Lung (tissue), 12 donors: ENCODE measurements around the gene ATP6V1F. TPM values are rescaled to one million over a fixed set of nuclear protein-coding genes. Genes with fewer than 3 reads are reported as not detected.

Experiments
- ATAC-seq: fragments of 200-7000 bp; cut with Tn5 transposase; one replicate; pipeline ENCODE4 v1.9.1; 2020; ENCODE audit warnings: moderate number of reproducible peaks; ENCODE audit not compliant: insufficient read depth, low FRiP score
- DNase-seq, 3 donors: peaks; one replicate each; pipeline ENCODE4 v3.0.0-alpha.2; 2013 to 2017
- H3K27ac ChIP-seq, 2 donors: one replicate each; pipeline ENCODE4 v1.5.1; 2013; ENCODE audit warnings: mild to moderate bottlenecking in 2 of 2, moderate library complexity in 2 of 2, control low read depth in 1 of 2, inconsistent platforms in 1 of 2, low read depth in 1 of 2, low read length in 1 of 2
- H3K27me3 ChIP-seq, 3 donors: one replicate each; pipeline ENCODE4 v1.5.1; 2013; ENCODE audit warnings: low read length in 2 of 3; ENCODE audit not compliant: control insufficient read depth in 3 of 3, insufficient read depth in 3 of 3
- H3K36me3 ChIP-seq, 4 donors: one replicate each; pipeline ENCODE4 v1.5.1; 2013; ENCODE audit warnings: low read length in 4 of 4, mild to moderate bottlenecking in 1 of 4, moderate library complexity in 1 of 4; ENCODE audit not compliant: control insufficient read depth in 4 of 4, insufficient read depth in 4 of 4
- H3K4me1 ChIP-seq, 5 donors: one replicate each; pipeline ENCODE4 v1.5.1; 2013; ENCODE audit warnings: low read length in 5 of 5, mild to moderate bottlenecking in 2 of 5, moderate library complexity in 1 of 5; ENCODE audit not compliant: control insufficient read depth in 5 of 5, insufficient read depth in 5 of 5
- H3K4me3 ChIP-seq: one replicate; pipeline ENCODE4 v1.5.1; 2013; ENCODE audit warnings: mild to moderate bottlenecking, control low read depth, moderate library complexity
- H3K9ac ChIP-seq, 2 donors: one replicate each; pipeline ENCODE4 v1.5.1; 2013; ENCODE audit warnings: low read length in 2 of 2, control low read depth in 1 of 2; ENCODE audit not compliant: insufficient read depth in 1 of 2
- H3K9me3 ChIP-seq, 4 donors: one replicate each; pipeline ENCODE4 v1.5.1; 2013; ENCODE audit warnings: low read length in 3 of 4, mild to moderate bottlenecking in 1 of 4, moderate library complexity in 1 of 4; ENCODE audit not compliant: control insufficient read depth in 4 of 4, insufficient read depth in 3 of 4
- CTCF ChIP-seq: IDR thresholded peaks from 2 replicates; pipeline ENCODE4 v1.5.1; 2012; ENCODE audit warnings: mild to moderate bottlenecking; ENCODE audit errors: control extremely low read depth, extremely low read depth
- WGBS, 2 donors: extraction: QIAGEN DNeasy Blood & Tissue Kit; methylation state at CpG; one replicate each; pipeline ENCODE4 v1.1.7; 2013; 5-methylcytosine and 5-hydroxymethylcytosine counted together
- polyA plus RNA-seq, 2 donors: library from polyadenylated mRNA; stranded (reverse); fragments of 200-250 nt; gene quantifications; one replicate each; pipeline ENCODE4 v1.2.1, GENCODE V29; 2013
- total RNA-seq, 2 donors: library from RNA; depleted of rRNA in 1 of 2; stranded (reverse); fragments of >200 nt in 1 of 2; gene quantifications; one replicate each; pipeline ENCODE4 v1.2.1, GENCODE V29; 2014 to 2021
- donor health status: control.
- donor health status: control.
- donor health status: Bipolar disorder and iron deficiency.
- donor health status: healthy.
- donor health status: DM: yes; HTN: yes; CAD: no.

Gene ATP6V1F
- total and polyA plus RNA-seq, 4 donors: 43.9 to 383 (median 225) TPM

- Histone ChIP-seq H3K4me1 (peaks cover 0 to 24% (median 3%) of the 10 kb centered on the region in 5 donors), H3K9me3 (no peaks in the 10 kb centered on the region), H3K9ac (no peak overlapping the region), H3K4me3 (no peak overlapping the region), H3K36me3 (peaks cover 0 to 15% (median 11%) of the 10 kb centered on the region in 4 donors), H3K27ac (no peak overlapping the region), H3K27me3 (peaks cover 0 to 8% (median 5%) of the 10 kb centered on the region in 3 donors)
- TF ChIP-seq CTCF: no peak
- 82 to 83% methylated on average over 11 of the region's 11 CpGs for WGBS, 2 donors
- peak in 1 of 3 donors; percentile 32 for DNase-seq
- no peak for ATAC-seq
Observed at GRCh38 chr7:128867842-128868623, 5.4 kb downstream of the ATP6V1F start.

- peaks cover 0 to 15% (median 11%) of the 10 kb centered on the region in 4 donors for H3K36me3 ChIP-seq
- 41 to 50% methylated on average over 13 of the region's 13 CpGs for WGBS, 2 donors
- peaks cover 0 to 8% (median 5%) of the 10 kb centered on the region in 3 donors for H3K27me3 ChIP-seq
- no peak overlapping the region for H3K4me3 ChIP-seq
- H3K27ac ChIP-seq: no peak overlapping the region
- TF ChIP-seq CTCF: no peak
- H3K9me3 ChIP-seq: no peaks in the 10 kb centered on the region
- peaks cover 0 to 19% (median 1%) of the 10 kb centered on the region in 5 donors for H3K4me1 ChIP-seq
- H3K9ac ChIP-seq: no peak overlapping the region
- ATAC-seq (no peak), DNase-seq (no peak)
Observed at GRCh38 chr7:128868624-128869137, 6.0 kb downstream of the ATP6V1F start.

GRCh38 chr7:128869138-128869943 lies 6.7 kb downstream of the ATP6V1F start:
- Histone ChIP-seq H3K27me3 (peaks cover 0 to 8% (median 5%) of the 10 kb centered on the region in 3 donors), H3K4me3 (peak overlapping the region; percentile 34), H3K27ac (no peak overlapping the region), H3K9me3 (no peaks in the 10 kb centered on the region), H3K9ac (no peak overlapping the region), H3K36me3 (peaks cover 0 to 15% (median 11%) of the 10 kb centered on the region in 4 donors), H3K4me1 (peaks cover 0 to 16% (median 0%) of the 10 kb centered on the region in 5 donors)
- 0 to 1% methylated on average over 54 to 86 of the region's 86 CpGs for WGBS, 2 donors
- TF ChIP-seq CTCF: no peak
- ATAC-seq: peak; percentile 59
- peak; percentile 45 to 69 (median 55) for DNase-seq
